ENCODE results near the gene SDCCAG8. TPM values are rescaled to one million over a fixed set of nuclear protein-coding genes. Genes with fewer than 3 reads are reported as not detected.
A peak's percentile ranks its signal among the peaks of the same experiment; 100 is the strongest.

The SDCCAG8 gene
- total and polyA plus RNA-seq, 4 donors, result 25.4 to 96.7 (median 48.2) TPM

- H3K9me3 ChIP-seq (ENCODE audit: control insufficient read depth in 4 of 4, insufficient read depth in 3 of 4, low read length in 3 of 4), result no peaks in the 10 kb centered on the region
- WGBS, 2 donors, result 94 to 97% methylated on average over 2 of the region's 2 CpGs
- no peak for TF ChIP-seq CTCF (IDR thresholded peaks at IDR 0.05; ENCODE audit: control extremely low read depth, extremely low read depth)
- H3K27me3 ChIP-seq (ENCODE audit: control insufficient read depth in 3 of 3, insufficient read depth in 3 of 3, low read length in 2 of 3), result no peaks in the 10 kb centered on the region
- peaks cover 0 to 5% (median 2%) of the 10 kb centered on the region in 4 donors for H3K36me3 ChIP-seq (ENCODE audit: control insufficient read depth in 4 of 4, insufficient read depth in 4 of 4, low read length in 4 of 4)
- H3K9ac ChIP-seq (ENCODE audit: insufficient read depth in 1 of 2, low read length in 2 of 2), result no peak overlapping the region
- ATAC-seq (ENCODE audit: insufficient read depth, low FRiP score) (no peak), DNase-seq (no peak)
- no peak overlapping the region for H3K4me3 ChIP-seq
- H3K27ac ChIP-seq (ENCODE audit: low read depth in 1 of 2, low read length in 1 of 2), result no peak overlapping the region
- H3K4me1 ChIP-seq (ENCODE audit: control insufficient read depth in 5 of 5, insufficient read depth in 5 of 5, low read length in 5 of 5), result no peaks in the 10 kb centered on the region
Measured at GRCh38 chr1:243364330-243364729, 108.5 kb downstream of the SDCCAG8 start.

GRCh38 chr1:243364866-243365265 is 109.0 kb downstream of the SDCCAG8 start:
- no peaks in the 10 kb centered on the region for H3K4me1 ChIP-seq (ENCODE audit: control insufficient read depth in 5 of 5, insufficient read depth in 5 of 5, low read length in 5 of 5)
- 76 to 81% methylated on average over 8 of the region's 8 CpGs for WGBS, 2 donors
- no peak for TF ChIP-seq CTCF (IDR thresholded peaks at IDR 0.05; ENCODE audit: control extremely low read depth, extremely low read depth)
- H3K27me3 ChIP-seq (ENCODE audit: control insufficient read depth in 3 of 3, insufficient read depth in 3 of 3, low read length in 2 of 3), result no peaks in the 10 kb centered on the region
- H3K27ac ChIP-seq (ENCODE audit: low read depth in 1 of 2, low read length in 1 of 2), result no peak overlapping the region
- DNase-seq (peak in 1 of 3 donors; percentile 14), ATAC-seq (ENCODE audit: insufficient read depth, low FRiP score) (no peak)
- H3K4me3 ChIP-seq, result no peak overlapping the region
- H3K36me3 ChIP-seq (ENCODE audit: control insufficient read depth in 4 of 4, insufficient read depth in 4 of 4, low read length in 4 of 4), result peaks cover 0 to 5% (median 2%) of the 10 kb centered on the region in 4 donors
- H3K9ac ChIP-seq (ENCODE audit: insufficient read depth in 1 of 2, low read length in 2 of 2), result no peak overlapping the region
- no peaks in the 10 kb centered on the region for H3K9me3 ChIP-seq (ENCODE audit: control insufficient read depth in 4 of 4, insufficient read depth in 3 of 4, low read length in 3 of 4)

GRCh38 chr1:243367314-243367713 is 111.5 kb downstream of the SDCCAG8 start:
- Histone ChIP-seq H3K27ac (ENCODE audit: low read depth in 1 of 2, low read length in 1 of 2) (no peak overlapping the region), H3K36me3 (ENCODE audit: control insufficient read depth in 4 of 4, insufficient read depth in 4 of 4, low read length in 4 of 4) (no peaks in the 10 kb centered on the region), H3K9me3 (ENCODE audit: control insufficient read depth in 4 of 4, insufficient read depth in 3 of 4, low read length in 3 of 4) (no peaks in the 10 kb centered on the region), H3K27me3 (ENCODE audit: control insufficient read depth in 3 of 3, insufficient read depth in 3 of 3, low read length in 2 of 3) (no peaks in the 10 kb centered on the region), H3K4me1 (ENCODE audit: control insufficient read depth in 5 of 5, insufficient read depth in 5 of 5, low read length in 5 of 5) (no peaks in the 10 kb centered on the region), H3K4me3 (no peak overlapping the region), H3K9ac (ENCODE audit: insufficient read depth in 1 of 2, low read length in 2 of 2) (no peak overlapping the region)
- TF ChIP-seq CTCF (IDR thresholded peaks at IDR 0.05; ENCODE audit: control extremely low read depth, extremely low read depth), result no peak
- ATAC-seq (ENCODE audit: insufficient read depth, low FRiP score) (no peak), DNase-seq (no peak)

- no peak overlapping the region for H3K9ac ChIP-seq (ENCODE audit: insufficient read depth in 1 of 2, low read length in 2 of 2)
- WGBS, 2 donors, result 97 to 98% methylated on average over 4 of the region's 4 CpGs
- H3K27me3 ChIP-seq (ENCODE audit: control insufficient read depth in 3 of 3, insufficient read depth in 3 of 3, low read length in 2 of 3), result no peaks in the 10 kb centered on the region
- no peak overlapping the region for H3K4me3 ChIP-seq
- no peak overlapping the region for H3K27ac ChIP-seq (ENCODE audit: low read depth in 1 of 2, low read length in 1 of 2)
- peaks cover 2 to 4% (median 3%) of the 10 kb centered on the region in 4 donors for H3K36me3 ChIP-seq (ENCODE audit: control insufficient read depth in 4 of 4, insufficient read depth in 4 of 4, low read length in 4 of 4)
- no peak for DNase-seq
- H3K4me1 ChIP-seq (ENCODE audit: control insufficient read depth in 5 of 5, insufficient read depth in 5 of 5, low read length in 5 of 5), result no peaks in the 10 kb centered on the region
- H3K9me3 ChIP-seq (ENCODE audit: control insufficient read depth in 4 of 4, insufficient read depth in 3 of 4, low read length in 3 of 4), result no peaks in the 10 kb centered on the region
- ATAC-seq (ENCODE audit: insufficient read depth, low FRiP score), result no peak
- no peak for TF ChIP-seq CTCF (IDR thresholded peaks at IDR 0.05; ENCODE audit: control extremely low read depth, extremely low read depth)
Measured at GRCh38 chr1:243374412-243374811, 118.6 kb downstream of the SDCCAG8 start.
